SU-DHL-6 (cell line): ENCODE results near the gene CD274.

Source experiments
- EZH2phosphoT487 ChIP-seq: fragments of 200-600 bp; sonication (generic), shearing (Covaris generic); conservative IDR thresholded peaks from 2 replicates; pipeline ENCODE4 v1.6.1; 2018; ENCODE audit warnings: mild to moderate bottlenecking, antibody characterized with exemption, low read length, moderate library complexity, mixed read lengths
- TF ChIP-seq, protein P1 (sequence below): fragments of 200-600 bp; sonication (generic); IDR thresholded peaks from one replicate; pipeline ENCODE4 v1.5.1; 2017; ENCODE audit warnings: antibody characterized with exemption, mild to moderate bottlenecking, low read length, moderate library complexity; ENCODE audit not compliant: insufficient read depth, poor library complexity, severe bottlenecking

DNA sequence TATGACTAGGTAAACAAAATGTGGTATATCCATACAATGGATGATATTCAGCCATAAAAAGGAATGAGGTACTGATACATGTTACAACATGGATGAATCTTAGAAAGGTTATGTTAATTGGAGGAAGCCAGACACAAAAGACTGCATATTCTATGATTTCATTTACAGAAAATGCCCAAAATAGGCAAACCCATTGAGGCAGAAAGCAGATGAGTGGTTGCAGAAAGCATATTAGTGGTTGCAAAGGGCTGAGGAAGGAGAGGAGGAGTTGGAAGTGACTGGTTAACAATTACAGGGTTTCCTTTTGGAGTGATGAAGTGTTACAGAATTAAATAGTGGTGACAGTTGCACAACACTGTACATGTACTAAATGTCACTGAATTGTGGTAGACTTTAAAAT is 30.4 kb upstream of the CD274 start:
- TF ChIP-seq, protein P1, sequence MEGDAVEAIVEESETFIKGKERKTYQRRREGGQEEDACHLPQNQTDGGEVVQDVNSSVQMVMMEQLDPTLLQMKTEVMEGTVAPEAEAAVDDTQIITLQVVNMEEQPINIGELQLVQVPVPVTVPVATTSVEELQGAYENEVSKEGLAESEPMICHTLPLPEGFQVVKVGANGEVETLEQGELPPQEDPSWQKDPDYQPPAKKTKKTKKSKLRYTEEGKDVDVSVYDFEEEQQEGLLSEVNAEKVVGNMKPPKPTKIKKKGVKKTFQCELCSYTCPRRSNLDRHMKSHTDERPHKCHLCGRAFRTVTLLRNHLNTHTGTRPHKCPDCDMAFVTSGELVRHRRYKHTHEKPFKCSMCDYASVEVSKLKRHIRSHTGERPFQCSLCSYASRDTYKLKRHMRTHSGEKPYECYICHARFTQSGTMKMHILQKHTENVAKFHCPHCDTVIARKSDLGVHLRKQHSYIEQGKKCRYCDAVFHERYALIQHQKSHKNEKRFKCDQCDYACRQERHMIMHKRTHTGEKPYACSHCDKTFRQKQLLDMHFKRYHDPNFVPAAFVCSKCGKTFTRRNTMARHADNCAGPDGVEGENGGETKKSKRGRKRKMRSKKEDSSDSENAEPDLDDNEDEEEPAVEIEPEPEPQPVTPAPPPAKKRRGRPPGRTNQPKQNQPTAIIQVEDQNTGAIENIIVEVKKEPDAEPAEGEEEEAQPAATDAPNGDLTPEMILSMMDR = no peak
- TF ChIP-seq EZH2phosphoT487 = no peak
